Thyroid gland (tissue), 4 donors: ENCODE results near the gene PGM2L1.

ENCODE experiments used
- POLR2A ChIP-seq, 2 donors: fragments of 450-650 bp; IDR thresholded peaks; one replicate each; pipeline ENCODE4 v1.6.1; 2017; ENCODE audit warnings: antibody characterized with exemption in 2 of 2, mild to moderate bottlenecking in 2 of 2, moderate library complexity in 1 of 2
- TF ChIP-seq, protein P1 (sequence below), 6 experiments: fragments of 200-600 bp in 3 of 6; fragments of 450-650 bp in 3 of 6; sonication (generic) in 3 of 6; IDR thresholded peaks; one replicate each; pipeline ENCODE4 v1.5.1; 2016 to 2019; ENCODE audit warnings: antibody characterized with exemption in 6 of 6, mild to moderate bottlenecking in 2 of 6, inconsistent platforms in 1 of 6, moderate library complexity in 1 of 6

DNA sequence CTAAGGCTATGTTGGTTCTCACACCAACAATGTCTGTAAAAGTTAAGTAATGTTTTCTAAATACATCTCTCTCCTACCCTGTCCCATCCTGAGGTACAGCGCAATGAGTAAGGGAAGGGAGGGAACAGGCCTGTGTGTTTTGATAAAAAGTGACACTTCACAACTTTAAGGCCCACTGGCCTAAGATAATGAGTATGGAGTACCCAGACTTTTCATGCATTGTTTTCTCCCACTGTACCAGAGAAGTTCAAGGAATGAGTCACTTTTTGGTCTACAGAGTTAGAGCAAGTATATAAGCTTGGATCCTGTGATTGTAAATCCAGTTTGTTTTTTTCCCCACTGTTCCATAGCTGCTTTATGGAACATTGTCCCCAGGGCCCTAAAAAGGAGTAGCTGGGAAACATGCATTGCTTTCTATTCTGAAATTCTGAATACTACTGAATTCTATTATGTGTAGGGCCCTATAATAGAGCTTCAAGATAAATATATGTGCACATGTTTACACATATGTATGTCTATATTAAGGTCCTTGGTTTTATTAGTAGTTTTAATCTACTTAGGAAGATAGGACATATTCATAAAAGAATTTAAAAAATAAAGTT, 39.3 kb upstream of the PGM2L1 start:
- TF ChIP-seq, protein P1, sequence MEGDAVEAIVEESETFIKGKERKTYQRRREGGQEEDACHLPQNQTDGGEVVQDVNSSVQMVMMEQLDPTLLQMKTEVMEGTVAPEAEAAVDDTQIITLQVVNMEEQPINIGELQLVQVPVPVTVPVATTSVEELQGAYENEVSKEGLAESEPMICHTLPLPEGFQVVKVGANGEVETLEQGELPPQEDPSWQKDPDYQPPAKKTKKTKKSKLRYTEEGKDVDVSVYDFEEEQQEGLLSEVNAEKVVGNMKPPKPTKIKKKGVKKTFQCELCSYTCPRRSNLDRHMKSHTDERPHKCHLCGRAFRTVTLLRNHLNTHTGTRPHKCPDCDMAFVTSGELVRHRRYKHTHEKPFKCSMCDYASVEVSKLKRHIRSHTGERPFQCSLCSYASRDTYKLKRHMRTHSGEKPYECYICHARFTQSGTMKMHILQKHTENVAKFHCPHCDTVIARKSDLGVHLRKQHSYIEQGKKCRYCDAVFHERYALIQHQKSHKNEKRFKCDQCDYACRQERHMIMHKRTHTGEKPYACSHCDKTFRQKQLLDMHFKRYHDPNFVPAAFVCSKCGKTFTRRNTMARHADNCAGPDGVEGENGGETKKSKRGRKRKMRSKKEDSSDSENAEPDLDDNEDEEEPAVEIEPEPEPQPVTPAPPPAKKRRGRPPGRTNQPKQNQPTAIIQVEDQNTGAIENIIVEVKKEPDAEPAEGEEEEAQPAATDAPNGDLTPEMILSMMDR (IDR thresholded peaks at IDR 0.05): no peak
- TF ChIP-seq POLR2A (IDR thresholded peaks at IDR 0.05): no peak
